AG10803 (cell line): ENCODE measurements around the gene KISS1.

Source experiments
- DNase-seq: peaks from one replicate; pipeline ENCODE4 v3.0.0; 2010; ENCODE audit warnings: low read depth
- H3K4me3 ChIP-seq: 2 replicates; pipeline ENCODE4 v1.5.1; 2011; ENCODE audit warnings: mild to moderate bottlenecking, low read length, control low read depth
- CTCF ChIP-seq: conservative IDR thresholded peaks from 2 replicates; pipeline ENCODE4 v1.5.1; 2011; ENCODE audit warnings: mild to moderate bottlenecking, low read length, control low read depth, inconsistent platforms

Gene KISS1

GRCh38 chr1:204150702-204151551, 45.4 kb downstream of the KISS1 start:
- no peak for TF ChIP-seq CTCF
- H3K4me3 ChIP-seq, result peak overlapping the region; percentile 59
- DNase-seq, result no peak

GRCh38 chr1:204149635-204150565, 46.4 kb downstream of the KISS1 start:
- TF ChIP-seq CTCF, result no peak
- H3K4me3 ChIP-seq, result no peak overlapping the region

GRCh38 chr1:204149107-204149506, 47.2 kb downstream of the KISS1 start:
- no peak for DNase-seq
- no peak overlapping the region for H3K4me3 ChIP-seq
- TF ChIP-seq CTCF, result no peak

More at GRCh38 chr1:204149635-204150565, 46.4 kb downstream of the KISS1 start:
- no peak for DNase-seq

- TF ChIP-seq CTCF, result no peak
- DNase-seq, result no peak
- H3K4me3 ChIP-seq, result no peak overlapping the region
Observed at GRCh38 chr1:204147406-204148383, 48.6 kb downstream of the KISS1 start.

DNA sequence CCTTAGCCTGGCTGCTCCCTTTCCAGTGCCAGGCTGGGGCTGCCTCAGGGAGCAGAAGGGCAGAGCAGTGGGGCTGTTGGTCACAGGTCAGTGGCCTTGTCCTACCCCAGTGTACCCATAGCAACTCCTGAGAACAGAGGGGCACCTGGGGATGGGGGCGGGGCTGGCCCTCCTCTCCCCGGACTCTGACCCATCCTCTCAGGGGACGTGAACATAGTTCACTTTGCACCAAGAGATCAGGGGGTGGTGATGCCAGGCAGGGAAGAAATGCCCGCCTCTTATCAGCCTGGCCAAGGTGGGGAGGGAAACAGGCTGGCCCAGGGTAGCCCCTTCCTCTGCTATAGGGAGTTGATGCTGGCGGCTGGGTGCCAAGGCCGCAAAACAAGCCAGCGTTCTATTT, 49.3 kb downstream of the KISS1 start:
- no peak overlapping the region for H3K4me3 ChIP-seq
- no peak for TF ChIP-seq CTCF

DNA sequence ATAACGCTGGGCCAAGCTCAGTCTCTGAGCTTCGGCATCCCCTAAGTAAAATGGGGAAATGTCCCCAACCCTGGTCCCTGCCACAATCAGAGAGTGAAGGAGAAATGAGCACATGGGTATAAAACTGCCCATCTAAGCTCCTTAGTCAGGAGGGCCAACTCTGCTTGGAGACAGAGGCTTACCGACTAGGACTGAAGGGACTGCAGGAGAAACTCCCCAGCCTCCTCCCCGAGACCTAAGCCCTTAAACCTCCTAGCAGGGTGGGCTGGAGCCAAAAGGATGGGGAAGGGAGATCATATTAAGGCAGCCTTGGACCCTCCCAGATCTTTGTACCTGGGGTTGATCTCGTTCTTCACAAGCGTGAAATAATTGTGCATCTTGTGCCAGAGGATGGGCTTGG, 50.0 kb downstream of the KISS1 start:
- no peak for TF ChIP-seq CTCF
- no peak for DNase-seq
- H3K4me3 ChIP-seq, result no peak overlapping the region

More for the DNA sequence above, 49.3 kb downstream of the KISS1 start:
- DNase-seq, result no peak
